ENCODE results near the gene KLHL12.

KLHL12 gene

DNA sequence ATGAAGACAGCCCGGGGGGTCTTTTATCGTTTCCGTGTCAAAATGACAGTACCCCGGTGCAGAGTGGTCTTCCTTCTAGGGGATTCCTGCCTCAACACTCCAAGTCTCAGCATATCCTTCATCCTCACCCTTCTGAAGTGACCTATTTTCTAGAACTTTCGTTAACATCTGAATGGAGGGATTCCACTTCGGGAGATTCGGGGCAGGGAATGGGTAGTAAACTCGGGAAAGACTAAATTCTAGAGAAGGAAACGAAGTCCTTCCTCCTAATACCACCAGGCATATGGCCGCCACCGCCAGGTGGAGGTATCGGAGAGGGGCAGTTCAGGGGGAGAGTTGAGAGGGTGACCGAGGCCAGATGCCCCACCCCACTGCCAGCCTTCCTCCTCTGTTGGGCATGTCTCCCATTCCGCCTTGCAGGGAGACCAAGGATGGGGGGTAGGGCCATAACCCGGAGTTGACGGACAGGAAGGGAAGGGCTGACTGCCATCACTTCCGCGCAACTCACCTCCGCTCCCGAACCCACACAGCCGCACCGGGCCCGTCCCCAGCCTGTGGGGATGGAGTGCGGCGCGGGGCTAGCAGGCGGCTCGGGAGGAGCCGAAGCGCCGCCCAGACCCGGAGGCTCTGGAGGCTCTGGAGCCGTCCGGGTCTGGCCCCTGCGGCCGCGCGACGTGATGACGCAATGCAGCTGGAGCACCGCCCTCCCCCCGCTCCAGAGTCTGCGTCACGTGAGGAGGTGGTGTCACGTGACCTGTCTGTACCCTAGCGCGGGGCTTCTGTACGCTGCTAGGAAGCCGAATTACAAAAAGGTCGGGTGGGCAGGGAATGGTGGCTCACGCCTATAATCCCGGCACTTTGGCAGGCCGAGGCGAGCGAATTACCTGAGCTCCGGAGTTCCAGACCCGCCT lies at the start of gene KLHL12:
TSS of gene KLHL12 (minus strand) at position 654 of the 911 bp plus-strand sequence. CDS start 2,072 bp downstream, outside the sequence.
- DNase-seq (ENCODE audit: low read depth in 3 of 3) = peak; percentile 87 to 92 (median 91)

DNA sequence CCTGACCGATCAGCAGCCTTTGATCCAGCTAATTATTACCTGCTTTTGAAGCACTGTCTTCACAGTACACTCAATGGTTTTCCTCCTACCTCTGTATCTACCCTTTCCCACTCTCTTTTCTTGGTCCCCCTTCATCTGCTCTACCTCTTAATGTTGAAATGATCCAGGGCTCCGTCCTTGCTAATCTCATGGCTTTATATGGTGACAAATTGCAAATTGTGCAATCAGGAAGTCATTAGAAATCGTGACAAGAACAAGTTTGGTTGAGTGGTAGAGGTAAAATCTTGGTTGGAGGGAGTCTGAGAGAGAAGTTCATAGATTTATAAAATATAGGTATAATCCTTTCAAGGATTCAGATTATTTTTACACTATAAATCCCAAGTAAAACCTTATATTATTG lies 49.6 kb upstream of the KLHL12 start:
- no peak for DNase-seq (ENCODE audit: low read depth in 3 of 3)

DNA sequence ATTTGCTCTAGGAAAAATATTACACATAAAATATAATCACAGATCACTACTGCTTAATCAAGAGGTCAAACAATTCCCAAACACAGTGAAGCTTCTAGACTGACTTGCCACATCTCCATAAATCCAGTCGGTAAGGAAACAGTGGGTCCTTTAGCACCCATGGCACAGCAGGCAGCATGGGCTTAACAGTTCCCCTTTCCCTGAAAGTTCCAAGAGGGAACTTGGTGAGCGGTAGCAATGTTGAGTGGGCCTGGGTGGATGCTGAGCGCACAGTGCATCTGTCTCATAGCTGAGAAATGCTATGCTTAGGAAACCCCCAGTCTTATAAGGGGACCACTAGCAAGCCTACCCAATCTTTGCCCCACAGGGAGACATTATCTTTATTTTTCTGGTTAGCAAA lies 47.8 kb upstream of the KLHL12 start:
- DNase-seq (ENCODE audit: low read depth in 3 of 3) = no peak

DNA sequence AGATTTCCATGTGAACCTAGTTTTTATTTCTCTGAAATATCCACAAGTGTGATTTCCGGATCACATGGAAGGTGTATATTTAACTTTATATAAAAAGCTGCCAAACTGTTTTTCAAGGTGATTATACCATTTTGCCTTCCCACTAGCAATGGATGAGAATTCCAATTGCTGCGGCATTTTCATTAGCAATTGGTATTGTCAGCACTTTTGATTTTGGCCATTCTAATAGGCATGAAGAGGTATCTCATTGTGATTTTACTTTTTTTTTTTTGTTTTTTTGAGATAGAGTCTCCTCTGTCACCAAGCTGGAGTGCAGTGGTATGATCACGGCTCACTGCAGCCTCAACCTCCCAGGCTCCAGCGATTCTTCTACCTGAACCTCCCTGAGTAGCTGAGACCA lies 45.0 kb upstream of the KLHL12 start:
- no peak for DNase-seq (ENCODE audit: low read depth in 3 of 3)

DNA sequence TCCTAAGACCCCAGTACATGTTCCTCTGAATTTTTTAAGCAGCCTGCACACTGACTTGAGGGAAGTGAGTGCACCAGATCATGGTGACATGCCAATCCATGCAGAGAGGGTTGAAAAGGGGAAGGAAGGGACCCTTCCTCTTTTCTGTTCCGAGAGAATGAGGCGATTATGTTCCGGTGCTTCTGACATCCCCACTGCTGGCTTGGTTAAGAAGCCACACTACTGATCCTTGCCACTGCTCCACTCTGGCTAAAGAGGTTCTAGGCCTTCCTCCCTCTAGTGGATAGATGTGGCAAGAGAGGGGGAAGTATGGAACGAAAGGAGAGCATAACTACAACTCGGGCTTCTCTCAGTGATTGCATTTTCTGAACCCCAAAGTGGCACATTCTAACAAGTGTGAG lies 41.9 kb upstream of the KLHL12 start:
- no peak for DNase-seq (ENCODE audit: low read depth in 3 of 3)

DNA sequence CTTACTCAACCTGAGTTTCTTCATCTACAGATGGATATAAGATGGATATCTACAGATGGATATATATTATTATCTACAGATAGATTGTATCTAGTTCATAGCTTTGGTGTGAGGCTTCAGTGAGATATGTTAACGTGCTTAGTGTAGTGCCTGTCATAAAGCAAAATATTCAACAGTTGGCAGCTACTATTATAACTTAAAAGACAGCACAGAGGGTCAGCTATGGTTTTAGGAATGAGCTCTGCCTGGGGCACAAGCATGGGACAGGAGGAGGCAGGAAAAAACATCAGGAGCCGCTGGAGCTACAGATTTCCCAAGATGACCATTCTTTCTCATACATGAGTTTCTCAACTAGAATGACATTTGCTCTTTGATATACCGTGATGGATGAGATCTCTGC lies 41.3 kb upstream of the KLHL12 start:
- DNase-seq (ENCODE audit: low read depth in 3 of 3) = no peak

DNA sequence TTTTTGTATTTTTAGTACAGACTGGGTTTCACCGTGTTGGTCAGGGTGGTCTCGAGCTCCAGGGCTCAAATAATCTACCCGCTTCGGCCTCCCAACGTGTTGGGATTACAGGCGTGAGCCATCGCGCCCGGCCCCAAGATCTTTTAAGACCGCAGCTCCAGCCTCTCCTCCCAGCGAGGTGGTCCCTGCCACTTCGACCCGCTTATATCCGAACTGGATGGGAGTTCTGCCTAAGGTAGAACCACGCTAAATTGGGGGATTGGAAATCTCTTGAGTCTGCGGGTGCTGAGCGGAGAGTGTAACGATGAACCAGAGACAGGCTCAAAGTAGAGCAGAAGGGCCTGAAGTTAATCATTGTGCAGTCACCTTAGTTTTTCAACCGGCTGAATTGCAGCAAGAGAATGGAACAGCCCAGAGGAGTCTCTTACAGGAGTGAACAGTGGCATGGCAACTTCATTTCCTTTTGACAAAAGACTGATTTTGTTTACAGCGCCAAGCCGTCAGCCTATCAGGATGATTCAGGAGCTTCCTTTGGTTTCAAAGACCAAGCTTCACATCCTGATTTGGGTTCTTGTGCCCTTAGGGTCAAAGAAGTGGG lies 40.7 kb upstream of the KLHL12 start:
- DNase-seq (ENCODE audit: low read depth in 3 of 3) = no peak

DNA sequence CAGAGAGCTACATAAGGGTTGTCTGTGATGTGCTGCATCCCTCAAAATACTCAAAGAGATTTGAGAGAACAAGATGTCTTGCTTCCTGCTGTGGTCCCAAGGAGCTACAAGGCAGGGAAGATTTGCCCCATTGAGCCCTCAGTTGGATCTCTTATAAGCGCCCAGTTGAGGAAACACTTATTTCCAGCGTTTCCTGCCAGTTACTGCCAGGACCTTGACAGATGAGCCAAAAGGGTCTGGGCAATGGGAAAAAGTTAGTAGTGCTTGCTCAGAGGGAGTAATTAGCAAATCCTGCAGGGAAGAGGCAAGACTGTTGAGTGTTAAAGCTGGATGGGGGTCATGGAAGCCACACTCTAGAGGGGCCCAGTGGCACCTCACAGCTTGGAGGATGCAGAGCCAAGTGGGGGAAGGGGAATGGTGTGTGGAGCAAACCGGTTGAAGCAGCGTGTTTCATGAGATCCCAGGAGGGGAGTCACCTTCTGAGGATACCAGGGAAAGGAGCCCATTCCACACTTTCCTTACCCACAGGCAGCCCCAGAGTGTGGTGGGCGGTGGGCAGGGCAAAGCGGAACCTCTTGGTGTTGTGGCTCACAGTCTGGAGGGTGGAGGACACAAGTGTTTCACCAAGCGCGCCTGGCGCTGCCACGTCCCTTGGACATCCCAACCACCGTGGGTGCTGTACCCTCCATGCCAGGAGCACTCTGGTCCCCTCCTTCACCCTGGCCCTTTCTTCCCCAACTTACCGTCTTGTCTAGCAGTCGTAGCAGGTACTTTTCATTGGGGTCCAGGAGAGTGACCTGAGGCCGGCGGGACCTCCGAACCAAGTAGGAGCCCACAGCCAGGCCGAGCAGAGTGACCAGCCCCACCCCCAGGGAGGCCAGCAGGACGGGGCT lies 39.2 kb upstream of the KLHL12 start:
- no peak for DNase-seq (ENCODE audit: low read depth in 3 of 3)

DNA sequence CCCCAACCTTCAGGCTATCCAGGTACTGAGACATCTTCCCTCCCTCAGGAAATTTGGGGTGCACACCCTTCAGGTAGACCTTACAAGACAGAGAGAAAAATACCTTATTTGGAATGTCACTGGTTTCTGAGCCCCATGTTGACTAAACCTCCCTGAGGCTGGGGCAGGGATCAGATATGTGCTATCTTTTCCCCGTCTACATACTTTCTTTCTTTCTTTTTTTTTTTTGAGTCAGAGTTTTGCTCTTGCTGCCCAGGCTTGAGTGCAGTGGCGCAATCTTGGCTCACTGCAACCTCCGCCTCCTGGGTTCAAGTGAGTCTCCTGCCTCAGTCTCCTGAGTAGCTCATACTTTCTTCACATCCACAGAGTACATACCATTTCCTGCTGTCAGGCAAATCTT lies 38.4 kb upstream of the KLHL12 start:
- DNase-seq (ENCODE audit: low read depth in 3 of 3) = no peak

DNA sequence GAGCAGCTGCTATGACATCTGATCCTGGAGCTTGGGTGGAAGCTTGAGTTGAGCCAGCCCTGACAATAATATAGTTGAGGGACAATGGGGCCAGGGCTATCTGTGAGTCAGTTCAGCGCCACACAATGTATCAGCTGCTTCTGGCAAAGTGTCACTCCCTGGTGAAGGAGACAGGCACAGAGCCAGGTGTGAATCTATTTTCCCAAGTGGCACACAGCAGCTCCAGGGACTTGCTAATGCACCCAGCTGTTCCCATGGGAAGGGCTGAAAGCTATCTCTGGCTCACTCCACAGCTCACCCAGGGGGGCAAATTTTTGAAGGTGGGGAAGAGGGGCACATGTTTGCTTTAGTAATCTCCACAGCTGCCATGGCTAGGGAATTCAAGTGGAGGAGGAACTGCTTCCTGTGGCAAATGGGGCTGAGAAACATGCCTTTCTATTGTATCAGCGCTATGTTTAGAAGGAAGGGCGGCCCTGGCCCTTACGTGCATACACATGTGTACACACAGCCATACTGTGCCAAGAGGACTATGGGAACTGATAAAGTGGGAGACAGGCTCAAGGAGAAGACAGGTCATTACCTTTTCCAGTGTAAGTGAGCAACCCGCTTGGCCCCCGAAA lies 37.9 kb upstream of the KLHL12 start:
- DNase-seq (ENCODE audit: low read depth in 3 of 3) = no peak

DNA sequence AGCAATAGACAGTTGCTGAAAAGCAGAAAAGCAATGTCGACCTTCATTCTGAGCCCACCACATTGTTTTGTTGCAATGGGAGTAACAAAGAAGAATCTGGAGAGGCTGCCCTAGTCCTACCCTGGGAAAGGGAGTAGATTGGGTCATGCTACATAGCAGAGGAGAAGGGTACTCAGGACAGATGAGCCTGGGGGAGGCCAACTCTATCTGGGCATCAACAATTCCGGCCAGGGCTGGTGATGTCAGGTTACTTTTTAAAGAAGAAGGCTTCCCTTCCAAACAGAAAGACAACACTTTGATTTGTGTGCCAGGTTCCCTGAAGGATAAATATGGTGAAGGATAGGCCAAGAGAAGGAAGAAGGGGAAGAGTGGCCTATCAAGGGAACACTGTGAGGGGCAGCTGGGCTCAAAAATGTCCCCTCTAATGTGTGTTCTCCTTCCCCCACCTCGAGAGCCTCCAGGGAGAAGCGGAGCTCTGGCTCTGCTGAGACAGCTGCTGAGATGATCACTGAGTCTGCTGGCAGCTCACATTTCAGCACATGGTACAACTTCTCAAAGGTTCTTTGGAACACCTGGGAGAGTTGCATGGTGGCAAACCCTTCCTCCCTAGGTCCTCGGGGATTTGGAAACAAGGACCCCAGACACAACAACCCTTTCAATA lies 34.3 kb upstream of the KLHL12 start:
- DNase-seq (ENCODE audit: low read depth in 3 of 3) = no peak

DNA sequence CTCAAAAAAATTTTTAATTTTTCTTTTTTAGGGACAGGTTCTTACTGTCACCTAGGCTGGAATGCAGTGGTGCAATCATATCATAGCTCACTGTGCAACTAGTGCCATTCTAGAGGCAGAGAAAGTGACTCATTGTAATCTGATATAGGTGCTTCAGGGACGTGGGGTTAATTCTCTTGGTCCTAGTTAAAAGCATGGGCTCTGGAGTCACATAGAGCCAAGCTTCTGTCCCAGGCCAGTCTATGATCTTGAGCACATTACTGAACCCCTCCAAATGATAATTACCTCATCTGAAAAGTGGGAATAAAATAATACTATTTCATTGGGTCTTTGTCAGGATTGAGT lies 32.2 kb upstream of the KLHL12 start:
- no peak for DNase-seq (ENCODE audit: low read depth in 3 of 3)

DNA sequence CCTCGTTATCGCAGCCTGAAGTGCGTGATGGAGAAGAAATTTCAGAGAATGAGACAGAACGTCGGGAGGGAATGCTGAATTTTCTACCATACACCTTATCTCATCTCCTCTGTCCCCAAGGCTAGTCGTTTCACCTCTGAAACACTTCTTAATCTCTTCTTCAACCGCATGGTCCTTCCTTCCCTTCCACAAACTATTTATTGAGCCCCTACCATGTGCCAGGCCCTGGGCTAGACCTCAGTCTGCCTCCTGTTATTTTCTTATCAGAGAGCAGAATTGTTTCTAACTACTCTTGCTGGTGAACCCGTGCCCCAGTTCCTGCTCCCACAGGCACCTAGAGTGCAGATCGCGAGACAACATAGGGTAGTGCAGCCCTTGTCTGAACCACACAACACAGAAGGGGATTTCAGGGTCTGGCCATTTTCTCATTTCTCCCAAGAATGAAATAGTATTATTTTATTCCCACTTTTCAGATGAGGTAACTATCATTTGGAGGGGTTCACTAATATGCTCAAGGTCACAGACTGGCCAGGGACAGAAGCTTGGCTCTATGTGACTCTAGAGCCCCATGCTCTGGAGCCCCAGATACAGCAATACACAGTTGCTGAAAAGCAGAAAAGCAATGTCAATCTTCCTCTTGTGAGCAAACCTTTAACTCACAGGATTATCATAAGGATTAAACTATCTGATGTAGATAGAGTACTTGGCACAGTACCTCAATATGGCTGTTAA lies 31.7 kb upstream of the KLHL12 start:
- DNase-seq (ENCODE audit: low read depth in 3 of 3) = no peak

DNA sequence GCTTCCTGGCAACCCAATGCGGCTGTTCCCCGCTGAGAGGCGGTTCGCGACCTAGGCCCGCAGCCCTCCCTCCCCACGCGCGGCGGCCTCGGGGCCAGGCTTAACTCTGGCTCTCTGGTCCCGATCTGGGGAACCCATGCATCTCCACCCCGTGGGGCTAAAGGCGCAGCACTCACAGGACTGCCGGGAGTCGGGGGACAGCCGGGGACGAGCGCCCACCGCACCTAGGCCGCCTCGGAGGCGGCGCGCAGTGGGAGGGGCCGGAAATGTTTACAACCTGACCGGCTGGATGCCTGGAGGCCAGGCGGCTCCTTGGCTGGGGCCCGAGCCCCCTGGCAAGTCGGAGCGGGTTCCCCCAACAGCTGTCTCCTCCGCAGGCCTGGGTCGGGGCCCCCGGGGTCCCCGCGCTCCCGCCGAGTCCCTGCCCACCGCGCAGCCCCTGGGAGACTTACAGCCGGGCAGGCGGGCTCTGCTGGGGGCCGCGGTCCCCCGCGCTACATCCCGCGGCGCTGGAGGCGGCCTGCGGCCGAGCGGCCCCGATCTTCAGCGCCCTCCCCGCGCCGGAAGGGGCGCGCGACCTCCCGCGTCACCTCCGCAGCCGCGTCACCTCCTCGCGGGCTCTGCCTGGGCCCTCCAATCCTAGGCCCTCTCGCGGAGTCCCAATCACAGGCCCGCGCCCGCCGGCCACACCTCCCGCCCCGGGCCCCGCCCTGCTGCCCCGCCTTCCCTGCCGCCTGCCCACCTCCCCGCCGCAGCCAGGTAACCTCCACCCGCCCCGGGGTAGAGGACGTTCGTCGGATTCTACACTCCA lies 30.9 kb upstream of the KLHL12 start, which contains the start of gene ADIPOR1:
TSS of gene ADIPOR1 (minus strand) at position 580 of the 811 bp plus-strand sequence. CDS start 7,242 bp downstream, outside the sequence.
- peak; percentile 87 to 91 (median 91) for DNase-seq (ENCODE audit: low read depth in 3 of 3)

DNA sequence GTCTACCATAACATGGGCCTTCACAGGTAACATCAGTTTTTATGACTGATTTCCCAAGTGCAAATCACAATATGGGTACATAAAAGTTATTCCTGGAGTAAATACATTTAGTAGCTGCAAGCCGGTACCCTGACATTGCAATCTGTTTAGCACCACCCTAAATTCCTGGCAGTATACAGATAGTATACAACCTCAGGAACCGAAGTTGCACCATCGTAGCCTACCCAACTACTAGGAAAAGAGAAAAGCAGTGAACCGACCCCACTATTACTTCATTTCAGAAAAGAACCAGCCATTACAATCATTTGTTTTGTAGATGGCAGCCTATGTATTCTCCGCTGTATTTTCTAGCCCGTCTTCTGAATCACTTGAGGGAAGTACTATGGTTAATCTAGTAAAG lies 29.9 kb upstream of the KLHL12 start:
- no peak for DNase-seq (ENCODE audit: low read depth in 3 of 3)

DNA sequence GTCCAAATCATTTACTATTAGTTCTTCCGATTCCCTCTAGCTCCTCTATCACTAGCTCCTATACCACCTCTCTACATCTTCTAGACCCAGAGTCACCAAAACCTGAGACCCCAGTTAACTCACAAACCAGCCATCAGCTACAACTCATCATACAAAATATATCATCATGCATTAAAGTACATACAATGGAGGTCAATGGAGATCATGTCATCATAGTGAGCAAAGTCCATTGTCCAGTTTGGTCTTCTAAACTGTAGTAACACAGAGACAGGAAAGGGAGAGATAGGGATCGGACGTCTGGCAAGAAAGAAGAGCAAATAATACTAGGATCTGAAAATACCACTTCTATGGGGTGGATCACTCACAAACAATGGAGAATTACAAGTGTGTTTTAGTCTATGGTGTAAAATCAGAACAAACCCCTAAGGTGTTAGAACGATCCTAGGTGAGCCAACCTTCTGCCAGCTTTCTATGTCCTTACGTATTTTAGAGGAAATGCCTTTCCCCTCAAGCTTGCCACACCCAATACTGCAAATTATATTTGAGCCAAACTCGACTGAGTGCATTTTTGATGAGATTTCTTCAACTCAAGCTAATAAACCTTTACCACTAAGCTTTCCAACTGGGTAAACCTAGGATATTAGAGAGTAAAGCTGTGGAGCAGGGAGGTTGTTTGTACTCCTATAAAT lies 27.2 kb upstream of the KLHL12 start:
- DNase-seq (ENCODE audit: low read depth in 3 of 3) = no peak

DNA sequence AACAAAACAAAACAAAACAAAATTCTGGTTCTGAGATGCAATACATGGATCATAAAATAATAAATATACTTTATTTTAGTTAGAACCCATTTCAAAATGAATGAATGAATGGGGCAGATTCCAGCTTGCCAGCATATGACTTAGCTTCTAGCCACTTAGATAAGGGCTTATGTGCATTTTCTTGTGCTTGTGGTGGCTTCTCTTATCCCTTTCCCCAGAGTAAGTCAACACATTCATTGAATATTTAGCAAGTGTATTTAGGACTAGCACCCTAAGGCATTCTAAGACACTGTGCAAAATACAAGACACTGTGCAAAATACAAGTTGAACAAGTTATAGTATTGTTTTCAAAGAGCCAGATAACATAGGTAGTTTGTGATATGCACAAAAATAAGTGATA lies 26.4 kb upstream of the KLHL12 start:
- no peak for DNase-seq (ENCODE audit: low read depth in 3 of 3)

DNA sequence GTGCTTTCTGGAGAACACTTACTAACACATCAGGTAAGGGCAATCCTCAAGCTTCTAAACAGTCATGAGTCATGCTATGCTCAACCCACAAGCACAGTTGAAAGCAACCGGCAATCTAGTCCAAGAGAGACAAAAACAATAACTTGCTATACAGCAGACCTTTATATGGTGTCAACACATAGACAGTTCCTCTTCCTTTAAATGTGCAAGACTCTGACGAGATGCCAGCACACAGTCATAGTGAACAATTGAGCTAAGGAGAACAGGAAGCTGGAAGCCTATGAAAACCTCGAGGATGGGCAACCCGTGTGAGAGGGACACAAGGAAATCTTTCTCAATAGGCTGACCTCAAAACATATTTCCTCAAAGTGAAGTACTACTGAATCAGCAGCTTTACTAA lies 25.8 kb upstream of the KLHL12 start:
- no peak for DNase-seq (ENCODE audit: low read depth in 3 of 3)

DNA sequence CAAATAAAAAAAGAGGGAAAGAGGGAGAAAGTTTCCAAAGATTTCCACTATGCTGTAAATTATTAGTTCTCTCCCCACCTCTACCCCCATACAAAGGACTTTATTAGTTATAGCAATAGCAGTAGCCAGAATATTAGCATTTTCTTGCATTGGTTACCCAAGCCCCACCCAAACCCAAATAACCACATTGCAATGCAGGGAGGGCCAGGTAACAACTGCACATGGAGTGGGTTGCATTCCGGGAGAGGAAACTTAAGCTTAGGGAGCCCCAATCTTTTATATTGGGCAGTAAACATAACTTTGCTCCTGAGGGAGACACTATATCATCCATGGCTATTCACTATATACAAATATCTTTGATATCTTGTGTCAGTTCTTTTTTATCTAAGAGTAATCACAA lies 25.1 kb upstream of the KLHL12 start:
- no peak for DNase-seq (ENCODE audit: low read depth in 3 of 3)

All from stimulated activated CD4-positive, alpha-beta T cell treated with anti-CD3 and anti-CD28 coated beads, TNF-alpha, amount 100 ng/mL, for 4 hours (primary cell).